ENCODE data around the gene GTPBP4. TPM values are rescaled to one million over a fixed set of nuclear protein-coding genes. Genes with fewer than 3 reads are reported as not detected.

Gene GTPBP4
- total RNA-seq, 4 donors from 2014 or later = 18.3 to 39.1 (median 27.4) TPM

GRCh38 chr10:945778-946177, 42.5 kb upstream of the GTPBP4 start:
- H3K27me3 ChIP-seq = no peaks in the 10 kb centered on the region
- TF ChIP-seq POLR2A (IDR thresholded peaks at IDR 0.05; ENCODE audit: low read depth) = no peak
- no peaks in the 10 kb centered on the region for H3K36me3 ChIP-seq
- WGBS = 87% methylated on average over 6 of the region's 6 CpGs
- intact Hi-C loops (cut with DNase I) = no loop called here
- DNase-seq (ENCODE audit: extremely low spot score) = no peak
- no peaks in the 10 kb centered on the region for H3K4me1 ChIP-seq
- H3K9me3 ChIP-seq = no peaks in the 10 kb centered on the region
- H3K27ac ChIP-seq (replicated peaks in 1 of 4) = no peak overlapping the region
- H3K4me3 ChIP-seq = no peak overlapping the region

GRCh38 chr10:947051-947450, 41.2 kb upstream of the GTPBP4 start:
- Histone ChIP-seq H3K4me1 (no peaks in the 10 kb centered on the region), H3K27ac (replicated peaks in 1 of 4) (no peak overlapping the region), H3K9me3 (no peaks in the 10 kb centered on the region), H3K36me3 (no peaks in the 10 kb centered on the region), H3K4me3 (no peak overlapping the region), H3K27me3 (no peaks in the 10 kb centered on the region)
- intact Hi-C loops (cut with DNase I) = no loop called here
- 90% methylated on average over 9 of the region's 9 CpGs for WGBS
- TF ChIP-seq POLR2AphosphoS5 (IDR thresholded peaks at IDR 0.05) = no peak
- no peak for TF ChIP-seq CTCF (IDR thresholded peaks at IDR 0.05)
- TF ChIP-seq POLR2A (IDR thresholded peaks at IDR 0.05; ENCODE audit: low read depth) = no peak
- TF ChIP-seq EP300 (IDR thresholded peaks at IDR 0.05) = no peak
- no peak for DNase-seq (ENCODE audit: extremely low spot score)

GRCh38 chr10:947881-948280, 40.4 kb upstream of the GTPBP4 start:
- Histone ChIP-seq H3K27ac (replicated peaks in 1 of 4) (no peak overlapping the region), H3K4me1 (no peaks in the 10 kb centered on the region), H3K9me3 (no peaks in the 10 kb centered on the region), H3K27me3 (no peaks in the 10 kb centered on the region), H3K4me3 (no peak overlapping the region), H3K36me3 (no peaks in the 10 kb centered on the region)
- TF ChIP-seq POLR2A (IDR thresholded peaks at IDR 0.05; ENCODE audit: low read depth) (no peak), CTCF (IDR thresholded peaks at IDR 0.05) (no peak), EP300 (IDR thresholded peaks at IDR 0.05) (no peak), POLR2AphosphoS5 (IDR thresholded peaks at IDR 0.05) (no peak)
- WGBS = 92% methylated on average over 10 of the region's 10 CpGs
- intact Hi-C loops (cut with DNase I) = no loop called here
- no peak for DNase-seq (ENCODE audit: extremely low spot score)

- H3K27me3 ChIP-seq = no peaks in the 10 kb centered on the region
- no peaks in the 10 kb centered on the region for H3K4me1 ChIP-seq
- no peaks in the 10 kb centered on the region for H3K36me3 ChIP-seq
- H3K4me3 ChIP-seq = no peak overlapping the region
- intact Hi-C loops (cut with DNase I) = no loop called here
- TF ChIP-seq CTCF (IDR thresholded peaks at IDR 0.05) (no peak), POLR2AphosphoS5 (IDR thresholded peaks at IDR 0.05) (no peak), POLR2A (IDR thresholded peaks at IDR 0.05; ENCODE audit: low read depth) (no peak), EP300 (IDR thresholded peaks at IDR 0.05) (no peak)
- WGBS = 87% methylated on average over 10 of the region's 10 CpGs
- DNase-seq (ENCODE audit: extremely low spot score) = no peak
- no peak overlapping the region for H3K27ac ChIP-seq (replicated peaks in 1 of 4)
- no peaks in the 10 kb centered on the region for H3K9me3 ChIP-seq
These were observed 39.9 kb upstream of the GTPBP4 start for GRCh38 chr10:948347-948746.

- no peaks in the 10 kb centered on the region for H3K27me3 ChIP-seq
- H3K9me3 ChIP-seq = no peaks in the 10 kb centered on the region
- intact Hi-C loops (cut with DNase I) = no loop called here
- no peak overlapping the region for H3K4me3 ChIP-seq
- no peak for TF ChIP-seq CTCF (IDR thresholded peaks at IDR 0.05)
- TF ChIP-seq EP300 (IDR thresholded peaks at IDR 0.05) = no peak
- TF ChIP-seq POLR2AphosphoS5 (IDR thresholded peaks at IDR 0.05) = no peak
- no peak for TF ChIP-seq POLR2A (IDR thresholded peaks at IDR 0.05; ENCODE audit: low read depth)
- H3K27ac ChIP-seq (replicated peaks in 1 of 4) = no peak overlapping the region
- H3K4me1 ChIP-seq = no peaks in the 10 kb centered on the region
- WGBS = 76% methylated on average over 9 of the region's 9 CpGs
- DNase-seq (ENCODE audit: extremely low spot score) = no peak
- no peaks in the 10 kb centered on the region for H3K36me3 ChIP-seq
These were observed 38.8 kb upstream of the GTPBP4 start for GRCh38 chr10:949446-949845.

Data from esophagus muscularis mucosa (tissue), 4 donors.